Mammary epithelial cell (primary cell): Measurements from ENCODE around the gene ERBB4.

Experiments
- EZH2 ChIP-seq: IDR thresholded peaks from 2 replicates; pipeline ENCODE4 v1.6.1; 2012; ENCODE audit warnings: low read length, inconsistent platforms, borderline replicate concordance
- TF ChIP-seq, protein P1 (sequence below), 2 donors: IDR thresholded peaks in 1 of 2; conservative IDR thresholded peaks in 1 of 2; 2 replicates each; pipeline ENCODE4 v1.5.1; 2011 to 2012; ENCODE audit warnings: inconsistent platforms in 2 of 2, low read length in 2 of 2, mild to moderate bottlenecking in 2 of 2, control low read depth in 1 of 2, low read depth in 1 of 2; ENCODE audit not compliant: insufficient read depth in 1 of 2; ENCODE audit errors: extremely low read depth in 1 of 2

DNA sequence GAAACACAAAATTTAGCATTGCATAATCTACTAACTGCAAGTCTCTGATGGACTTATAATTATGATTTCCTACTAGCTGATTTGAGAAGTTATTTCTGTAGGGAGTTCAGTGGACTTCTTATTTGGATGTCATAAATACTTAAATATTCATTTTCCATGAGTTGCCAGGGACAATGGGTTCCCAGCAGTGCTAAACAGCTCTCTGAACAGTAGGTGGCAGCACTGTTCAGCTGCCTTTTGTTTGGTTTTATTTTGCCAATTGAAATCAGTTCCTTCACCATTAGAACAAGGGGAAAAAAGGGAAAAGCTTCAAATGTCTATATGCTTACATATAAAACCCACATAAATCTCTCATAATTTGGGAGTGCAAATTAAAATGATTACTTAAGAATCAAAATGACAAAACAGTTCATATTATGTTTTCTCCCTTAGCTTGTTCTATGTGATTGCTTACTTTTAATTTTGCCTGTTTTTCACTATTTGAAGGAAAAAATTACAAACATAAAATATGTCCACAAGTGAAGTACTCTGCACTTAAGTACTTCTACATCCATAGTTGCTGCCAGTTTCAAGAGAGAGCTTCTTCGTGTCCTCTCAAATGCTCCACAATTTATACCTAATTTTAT lies 1083.3 kb downstream of the ERBB4 start:
- TF ChIP-seq, protein P1, sequence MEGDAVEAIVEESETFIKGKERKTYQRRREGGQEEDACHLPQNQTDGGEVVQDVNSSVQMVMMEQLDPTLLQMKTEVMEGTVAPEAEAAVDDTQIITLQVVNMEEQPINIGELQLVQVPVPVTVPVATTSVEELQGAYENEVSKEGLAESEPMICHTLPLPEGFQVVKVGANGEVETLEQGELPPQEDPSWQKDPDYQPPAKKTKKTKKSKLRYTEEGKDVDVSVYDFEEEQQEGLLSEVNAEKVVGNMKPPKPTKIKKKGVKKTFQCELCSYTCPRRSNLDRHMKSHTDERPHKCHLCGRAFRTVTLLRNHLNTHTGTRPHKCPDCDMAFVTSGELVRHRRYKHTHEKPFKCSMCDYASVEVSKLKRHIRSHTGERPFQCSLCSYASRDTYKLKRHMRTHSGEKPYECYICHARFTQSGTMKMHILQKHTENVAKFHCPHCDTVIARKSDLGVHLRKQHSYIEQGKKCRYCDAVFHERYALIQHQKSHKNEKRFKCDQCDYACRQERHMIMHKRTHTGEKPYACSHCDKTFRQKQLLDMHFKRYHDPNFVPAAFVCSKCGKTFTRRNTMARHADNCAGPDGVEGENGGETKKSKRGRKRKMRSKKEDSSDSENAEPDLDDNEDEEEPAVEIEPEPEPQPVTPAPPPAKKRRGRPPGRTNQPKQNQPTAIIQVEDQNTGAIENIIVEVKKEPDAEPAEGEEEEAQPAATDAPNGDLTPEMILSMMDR (conservative IDR thresholded peaks at IDR 0.05 in 1 of 2, IDR thresholded peaks at IDR 0.05 in 1 of 2; ENCODE audit: extremely low read depth in 1 of 2, insufficient read depth in 1 of 2, low read depth in 1 of 2, low read length in 2 of 2) = peak; percentile 94 to 97
- no peak for TF ChIP-seq EZH2
